ENCODE measurements around the gene TXLNG.
"Not testable (repeated sequence)": the region's sequence is repeated elsewhere in the genome, so short reads cannot be mapped to it uniquely, and the experiment has no call there.

The TXLNG gene

GRCh38 chrX:16839219-16839851, 53.1 kb downstream of the TXLNG start:
- DNase-seq (ENCODE audit: low read depth) = no peak

DNA sequence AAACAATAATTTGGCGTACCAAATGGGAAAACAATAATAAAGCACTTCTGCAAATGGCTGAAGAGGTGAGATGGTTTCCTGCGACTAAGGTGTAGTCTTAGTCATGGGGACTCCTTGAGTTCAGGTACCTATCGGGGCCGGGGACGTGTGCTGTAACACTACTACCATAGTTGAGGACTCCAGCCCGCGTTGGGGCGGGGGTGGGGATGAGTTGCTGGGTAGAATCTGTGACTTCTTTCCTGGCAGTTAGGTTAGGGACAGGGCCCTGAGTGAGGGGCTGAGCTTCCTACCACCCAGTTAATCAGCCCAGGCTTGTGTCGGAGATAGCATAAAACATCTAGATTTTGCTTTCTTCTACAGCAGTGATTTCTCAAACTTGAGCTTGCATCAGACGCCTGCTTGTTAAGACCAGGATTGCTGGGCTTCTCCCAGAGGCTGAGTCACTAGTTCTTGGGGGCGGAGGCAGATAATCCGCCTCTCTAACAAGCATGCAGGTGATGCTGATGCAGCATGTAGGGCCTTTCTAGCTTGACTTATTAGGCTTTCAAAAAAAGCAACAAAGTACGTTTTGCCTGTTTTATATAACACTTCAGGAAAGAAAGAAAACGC, 53.7 kb downstream of the TXLNG start:
- DNase-seq (ENCODE audit: low read depth) = no peak

GRCh38 chrX:16842684-16843083, 56.4 kb downstream of the TXLNG start:
- DNase-seq (ENCODE audit: low read depth) = no peak

DNA sequence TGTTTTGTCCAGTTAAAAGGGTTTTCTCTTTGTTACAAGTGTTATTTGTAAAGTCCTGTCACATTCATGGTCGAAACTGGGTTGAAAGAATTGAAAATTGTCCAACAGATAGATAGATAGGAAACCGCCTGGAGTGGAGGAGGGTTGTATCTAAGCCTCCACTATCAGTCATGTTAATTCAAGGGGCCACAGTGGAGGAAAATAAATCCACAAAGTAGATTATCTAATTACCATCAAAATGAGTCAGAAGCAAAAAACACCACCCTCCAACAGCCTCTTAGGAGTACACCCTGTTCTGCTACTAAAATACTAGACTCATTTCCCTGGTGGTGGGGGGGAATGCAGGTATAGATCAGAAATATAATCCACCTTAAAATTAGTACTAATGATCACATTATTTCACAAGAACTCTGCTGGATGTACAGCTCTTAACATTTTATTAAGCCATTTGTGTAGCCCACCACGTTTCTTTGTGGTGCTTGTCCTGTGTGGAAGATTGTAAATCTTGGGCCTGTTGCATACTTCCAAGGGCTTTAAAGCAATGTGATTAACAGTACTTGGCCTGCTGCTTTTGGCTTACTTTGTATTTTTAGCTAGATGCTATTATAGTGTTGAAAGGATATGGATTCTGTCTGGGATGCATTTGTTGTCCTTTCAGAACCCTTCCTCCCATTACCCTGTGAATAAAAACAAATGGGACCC, 57.1 kb downstream of the TXLNG start:
- DNase-seq (ENCODE audit: low read depth) = no peak

GRCh38 chrX:16845686-16846085, 59.4 kb downstream of the TXLNG start:
- DNase-seq (ENCODE audit: low read depth) = no peak

DNA sequence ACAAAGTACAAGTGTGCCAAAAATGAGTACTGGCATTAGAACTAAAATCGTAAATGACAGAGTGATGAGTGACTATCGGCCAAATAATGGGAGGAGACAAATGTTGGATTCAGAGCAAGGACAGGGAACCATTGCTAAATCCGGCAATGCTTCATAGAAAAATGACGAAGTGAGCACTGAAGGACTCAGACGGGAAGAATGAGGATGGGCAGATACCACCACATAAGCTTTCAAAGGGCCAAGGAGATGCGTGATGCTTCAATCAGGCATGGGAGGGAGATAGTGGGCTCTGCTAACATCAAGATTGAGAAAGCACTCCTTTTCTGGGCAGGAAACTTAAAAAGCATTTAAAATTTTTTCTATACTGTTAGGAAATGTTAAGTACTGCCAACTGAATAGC, 62.3 kb downstream of the TXLNG start:
- no peak for DNase-seq (ENCODE audit: low read depth)

- DNase-seq (ENCODE audit: low read depth) = no peak
Observed at GRCh38 chrX:16851421-16851820, 65.2 kb downstream of the TXLNG start.

DNA sequence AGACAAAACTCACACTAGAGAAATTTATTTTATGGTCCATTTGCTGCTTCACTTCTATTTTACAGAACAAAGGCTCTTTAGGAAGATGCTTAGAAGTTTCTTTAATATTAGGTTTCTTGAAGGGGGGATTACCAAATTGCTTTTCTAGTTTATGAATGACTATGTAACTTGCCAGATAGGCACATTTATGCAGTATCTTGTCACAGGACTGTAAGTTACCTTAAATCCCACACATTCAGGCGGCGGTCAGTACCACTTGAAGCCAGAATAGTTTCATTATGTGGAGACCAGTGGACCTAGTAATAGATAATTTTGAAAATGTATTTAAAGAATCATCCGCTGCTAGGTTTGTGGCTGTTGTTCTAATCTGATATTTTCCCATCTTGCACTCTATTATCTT, 65.6 kb downstream of the TXLNG start:
- no peak for DNase-seq (ENCODE audit: low read depth)

GRCh38 chrX:16852617-16853179, 66.4 kb downstream of the TXLNG start:
- no peak for DNase-seq (ENCODE audit: low read depth)

DNA sequence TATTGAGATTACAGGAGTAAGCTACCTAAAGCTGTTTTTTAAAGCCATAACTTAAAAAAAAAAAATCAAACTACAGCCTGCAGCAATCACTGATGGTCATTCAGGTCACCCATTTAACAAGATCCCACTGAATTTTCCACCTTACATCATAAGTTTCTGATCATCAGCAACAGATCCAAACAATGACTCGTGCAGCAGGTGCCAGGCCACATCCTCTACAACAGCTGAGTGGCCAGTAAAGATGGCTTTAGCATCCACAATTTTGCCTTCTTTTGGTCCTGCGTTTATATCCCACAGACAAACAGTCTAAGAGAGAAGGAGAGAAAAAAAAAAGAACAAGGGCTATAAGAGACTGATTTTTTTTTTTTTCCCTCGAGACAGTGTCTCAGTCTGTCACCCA, 67.3 kb downstream of the TXLNG start:
- DNase-seq (ENCODE audit: low read depth) = no peak

- no peak for DNase-seq (ENCODE audit: low read depth)
Observed at GRCh38 chrX:16855363-16856075, 69.3 kb downstream of the TXLNG start.

DNA sequence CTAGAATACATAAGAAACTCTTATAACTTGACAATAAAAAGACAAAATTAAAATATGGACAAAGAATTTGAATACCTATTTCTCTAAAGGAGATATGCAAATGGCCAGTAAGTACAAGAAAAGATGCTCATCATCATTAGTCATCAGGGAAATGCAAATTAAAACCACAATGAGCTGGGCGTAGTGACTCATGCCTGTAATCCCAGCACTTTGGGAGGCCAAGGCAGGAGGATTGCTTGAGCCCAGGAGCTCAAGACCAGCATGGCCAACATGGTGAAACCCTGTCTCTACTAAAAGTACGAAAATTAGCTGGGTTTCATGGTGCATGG, 69.8 kb downstream of the TXLNG start:
- not testable (repeated sequence) for DNase-seq (ENCODE audit: low read depth)

DNA sequence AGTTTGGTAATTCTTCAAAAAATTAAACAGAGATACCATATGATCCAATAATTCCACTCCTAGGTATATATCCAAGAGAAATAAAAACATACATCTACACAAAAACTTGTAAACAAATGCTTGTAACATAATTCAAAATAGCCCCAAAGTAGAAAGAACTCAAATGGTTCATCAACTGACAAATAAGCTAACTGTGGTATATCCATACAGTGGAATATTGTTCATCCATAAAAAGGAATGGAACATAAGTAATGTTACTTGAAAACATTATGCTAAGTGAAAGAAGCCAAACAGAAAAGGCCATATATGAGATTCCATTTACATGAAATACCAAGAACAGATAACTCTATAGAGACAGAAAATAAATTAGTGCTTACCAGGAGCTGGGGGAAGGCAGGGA, 70.5 kb downstream of the TXLNG start:
- DNase-seq (ENCODE audit: low read depth) = no peak

DNA sequence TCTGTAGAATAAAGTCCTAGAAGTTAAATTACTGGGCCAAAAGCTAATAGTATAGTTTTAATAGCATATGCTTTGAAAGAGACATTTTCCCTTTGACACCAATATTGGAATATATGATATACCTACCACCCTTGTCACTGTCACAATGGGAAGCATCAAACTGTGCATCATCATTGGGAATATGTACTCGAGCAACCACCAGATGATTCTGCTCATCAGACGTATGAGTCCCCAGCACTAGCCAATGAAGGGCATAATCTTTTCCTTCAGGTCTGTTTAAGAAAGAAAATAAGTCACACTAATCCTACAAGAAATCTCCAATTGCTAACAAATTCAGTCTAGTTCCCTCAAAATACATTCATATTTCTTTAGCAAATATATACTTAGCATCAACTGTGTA, 76.6 kb downstream of the TXLNG start:
- DNase-seq (ENCODE audit: low read depth) = no peak

GRCh38 chrX:16867947-16868346, 81.7 kb downstream of the TXLNG start:
- DNase-seq (ENCODE audit: low read depth) = no peak

DNA sequence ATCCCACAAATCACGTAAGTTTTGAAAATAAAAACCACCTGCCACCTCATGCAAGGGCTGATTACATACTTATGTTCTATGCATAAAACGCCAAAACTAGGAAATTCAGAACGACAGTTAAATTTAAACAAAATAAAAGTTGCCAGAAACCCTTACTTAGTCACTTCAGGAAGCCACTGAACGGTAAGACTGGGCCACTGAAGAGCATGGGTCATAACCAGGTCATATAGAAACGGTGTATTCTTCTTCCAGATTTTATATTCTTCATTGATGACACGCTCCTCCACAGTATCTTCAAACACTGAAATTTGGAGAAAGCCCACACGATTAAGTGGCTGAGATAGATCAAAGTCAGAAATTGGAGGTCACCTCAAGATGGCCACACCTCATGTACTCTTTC, 82.7 kb downstream of the TXLNG start:
- DNase-seq (ENCODE audit: low read depth) = no peak

DNA sequence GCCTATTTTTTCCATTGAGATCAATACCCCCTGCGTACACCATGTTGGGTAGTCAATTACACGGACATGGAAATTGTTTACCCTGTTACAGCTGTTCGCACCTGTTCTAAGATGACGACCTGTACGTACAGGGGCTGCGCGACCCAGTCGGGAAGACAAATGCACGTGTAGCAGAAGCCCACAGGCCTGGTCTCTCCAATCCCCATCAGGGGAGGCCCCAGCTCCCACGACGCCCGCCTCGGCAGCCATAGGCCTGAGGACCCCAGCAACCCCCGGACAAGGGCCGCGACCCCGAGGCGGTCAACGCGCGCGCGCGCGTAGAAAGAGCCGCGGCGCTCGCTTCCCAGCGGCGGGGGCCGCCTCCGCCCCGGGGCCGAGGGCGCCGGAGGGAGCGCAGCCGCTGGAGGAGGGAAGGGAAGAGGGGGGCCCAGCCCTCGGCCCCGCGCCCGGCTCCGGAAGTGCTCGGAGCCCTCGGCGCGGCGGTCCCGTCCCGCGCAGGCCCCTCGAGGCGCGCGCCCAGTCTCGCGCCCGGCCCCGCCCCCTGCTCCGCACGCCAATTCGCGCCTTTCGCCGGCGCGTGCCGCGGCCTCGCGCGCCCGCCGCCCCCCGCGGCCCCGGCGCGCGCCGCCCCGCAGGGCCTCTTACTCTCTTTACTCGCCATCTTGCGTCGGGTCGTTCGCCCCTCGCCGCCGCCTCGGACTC, 83.3 kb downstream of the TXLNG start:
- DNase-seq (ENCODE audit: low read depth) = no peak

- DNase-seq (ENCODE audit: low read depth) = peak; percentile 92
Observed at GRCh38 chrX:16870095-16870861, 84.0 kb downstream of the TXLNG start, which contains the start of gene RBBP7. TSS of gene RBBP7 (minus strand) at chrX:16870362. CDS start at chrX:16870053, 309 bp downstream.

- no peak for DNase-seq (ENCODE audit: low read depth)
Observed at GRCh38 chrX:16870862-16871815, 84.9 kb downstream of the TXLNG start.

DNA sequence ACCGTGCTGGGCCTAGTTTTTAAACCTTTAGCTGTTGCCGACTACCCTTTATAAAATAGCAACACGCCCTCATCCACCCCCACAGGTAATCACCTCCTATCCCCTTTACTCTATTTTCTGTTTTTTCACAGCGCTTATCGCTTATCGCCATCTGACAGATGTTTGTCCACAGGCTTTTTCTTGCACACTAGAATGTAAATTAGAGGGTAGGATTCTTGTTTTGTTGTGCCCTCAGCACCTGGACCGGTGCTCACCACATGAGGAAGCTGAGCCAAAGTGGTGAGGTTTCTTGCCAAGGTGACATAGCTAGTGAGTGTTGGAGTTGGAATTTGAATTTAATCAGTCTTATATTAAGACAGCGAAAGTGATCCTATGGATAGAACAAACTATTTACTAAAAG, 86.8 kb downstream of the TXLNG start:
- no peak for DNase-seq (ENCODE audit: low read depth)

Data from T-helper 22 cell (primary cell).